CD4-positive, CD25-positive, alpha-beta regulatory T cell (primary cell): ENCODE data around the gene ZNF521. TPM values are rescaled to one million over a fixed set of nuclear protein-coding genes. Genes with fewer than 3 reads are reported as not detected.

Experiments
- ATAC-seq, 2 donors: fragments of 150-1000 bp; cut with Tn5 transposase; one replicate each; pipeline ENCODE4 v1.10.0; 2021; ENCODE audit warnings: low read depth in 2 of 2, moderate number of reproducible peaks in 2 of 2, moderate library complexity in 1 of 2
- DNase-seq, 3 donors: peaks; one replicate each; pipeline versions ENCODE4 v3.0.0 to v3.0.0-alpha.2; 2012 to 2022; ENCODE audit warnings: mixed read lengths in 1 of 3
- H3K27ac ChIP-seq: one replicate; pipeline ENCODE4 v1.7.0; 2013; ENCODE audit warnings: mild to moderate bottlenecking, low read length; ENCODE audit not compliant: insufficient read depth, poor library complexity, severe bottlenecking
- H3K27me3 ChIP-seq: one replicate; pipeline ENCODE4 v1.7.0; 2013; ENCODE audit warnings: low read length; ENCODE audit not compliant: control insufficient read depth, insufficient read depth
- H3K36me3 ChIP-seq: one replicate; pipeline ENCODE4 v1.7.0; 2013; ENCODE audit warnings: mild to moderate bottlenecking, low read length, moderate library complexity; ENCODE audit not compliant: control insufficient read depth, insufficient read depth
- H3K4me1 ChIP-seq: 2 replicates; pipeline ENCODE4 v1.7.0; 2013; ENCODE audit warnings: mild to moderate bottlenecking, low read length; ENCODE audit not compliant: insufficient read depth, control insufficient read depth, poor library complexity, severe bottlenecking
- H3K4me3 ChIP-seq: one replicate; pipeline ENCODE4 v1.7.0; 2013; ENCODE audit warnings: low read depth, mild to moderate bottlenecking, low read length, moderate library complexity
- H3K9me3 ChIP-seq, 2 experiments: 1 replicate in 1 of 2; 2 replicates in 1 of 2; pipeline ENCODE4 v1.7.0; 2013; ENCODE audit warnings: low read length in 2 of 2, mild to moderate bottlenecking in 1 of 2, moderate library complexity in 1 of 2; ENCODE audit not compliant: control insufficient read depth in 2 of 2
- H3K27ac Mint-ChIP-seq, 3 donors: one replicate each; pipeline ENCODE4 v1.8.0; 2020 to 2022; ENCODE audit warnings: mild to moderate bottlenecking in 3 of 3, mixed read lengths in 3 of 3, moderate library complexity in 2 of 3
- H3K27me3 Mint-ChIP-seq: one replicate; pipeline ENCODE4 v1.8.0; 2022; ENCODE audit warnings: mild to moderate bottlenecking, mixed read lengths
- H3K36me3 Mint-ChIP-seq: one replicate; pipeline ENCODE4 v1.8.0; 2020; ENCODE audit warnings: mixed read lengths
- H3K4me1 Mint-ChIP-seq, 4 donors: one replicate each; pipeline ENCODE4 v1.8.0; 2020 to 2022; ENCODE audit warnings: mixed read lengths in 4 of 4, mild to moderate bottlenecking in 1 of 4
- H3K4me3 Mint-ChIP-seq, 4 donors: one replicate each; pipeline ENCODE4 v1.8.0; 2020 to 2022; ENCODE audit warnings: mild to moderate bottlenecking in 4 of 4, mixed read lengths in 4 of 4, moderate library complexity in 3 of 4
- H3K9me3 Mint-ChIP-seq, 7 donors: one replicate each; pipeline ENCODE4 v1.8.0; 2020 to 2022; ENCODE audit warnings: mixed read lengths in 7 of 7, mild to moderate bottlenecking in 3 of 7, moderate library complexity in 2 of 7
- polyA plus RNA-seq, 4 donors: library from polyadenylated mRNA; unstranded; fragments of 300-500 nt; fragmentation: Illumina TruSeq; gene quantifications; one replicate each; pipeline ENCODE4 v1.2.3, GENCODE V29; 2021
- total RNA-seq: library from RNA; stranded (reverse); gene quantifications from one replicate; pipeline ENCODE4 v1.2.3, GENCODE V29; 2022

The ZNF521 gene
- total and polyA plus RNA-seq, 5 donors from 2014 or later, result 1.8 TPM; not detected in 4

- H3K9me3 ChIP-seq, result no peaks in the 10 kb centered on the region
- no peaks in the 10 kb centered on the region for H3K4me1 Mint-ChIP-seq
- H3K27ac ChIP-seq, result no peak overlapping the region
- no peaks in the 10 kb centered on the region for H3K36me3 Mint-ChIP-seq
- no peaks in the 10 kb centered on the region for H3K4me1 ChIP-seq
- peaks cover 0 to 3% (median 0%) of the 10 kb centered on the region in 7 donors for H3K9me3 Mint-ChIP-seq
- DNase-seq, result no peak
- no peak overlapping the region for H3K4me3 Mint-ChIP-seq
- no peaks in the 10 kb centered on the region for H3K27me3 Mint-ChIP-seq
- no peaks in the 10 kb centered on the region for H3K27me3 ChIP-seq
- no peak for ATAC-seq
- no peaks in the 10 kb centered on the region for H3K36me3 ChIP-seq
- no peak overlapping the region for H3K27ac Mint-ChIP-seq
- H3K4me3 ChIP-seq, result no peak overlapping the region
Measured at GRCh38 chr18:25244170-25244569, 107.8 kb downstream of the ZNF521 start.

- Mint-ChIP-seq H3K4me3 (no peak overlapping the region), H3K4me1 (no peaks in the 10 kb centered on the region), H3K9me3 (peaks cover 0 to 3% (median 0%) of the 10 kb centered on the region in 7 donors), H3K36me3 (no peaks in the 10 kb centered on the region), H3K27ac (no peak overlapping the region), H3K27me3 (no peaks in the 10 kb centered on the region)
- H3K9me3 ChIP-seq, result no peaks in the 10 kb centered on the region
- H3K4me3 ChIP-seq, result no peak overlapping the region
- H3K27me3 ChIP-seq, result no peaks in the 10 kb centered on the region
- DNase-seq (no peak), ATAC-seq (no peak)
- no peak overlapping the region for H3K27ac ChIP-seq
- no peaks in the 10 kb centered on the region for H3K36me3 ChIP-seq
- H3K4me1 ChIP-seq, result no peaks in the 10 kb centered on the region
Measured at GRCh38 chr18:25243754-25244153, 108.2 kb downstream of the ZNF521 start.

GRCh38 chr18:25243257-25243656 is 108.7 kb downstream of the ZNF521 start:
- H3K36me3 Mint-ChIP-seq, result no peaks in the 10 kb centered on the region
- Histone ChIP-seq H3K27me3 (no peaks in the 10 kb centered on the region), H3K27ac (no peak overlapping the region), H3K36me3 (no peaks in the 10 kb centered on the region), H3K4me1 (no peaks in the 10 kb centered on the region), H3K9me3 (no peaks in the 10 kb centered on the region), H3K4me3 (no peak overlapping the region)
- H3K4me3 Mint-ChIP-seq, result no peak overlapping the region
- H3K4me1 Mint-ChIP-seq, result no peaks in the 10 kb centered on the region
- DNase-seq (no peak), ATAC-seq (no peak)
- H3K27ac Mint-ChIP-seq, result no peak overlapping the region
- H3K27me3 Mint-ChIP-seq, result no peaks in the 10 kb centered on the region
- H3K9me3 Mint-ChIP-seq, result peaks cover 0 to 3% (median 0%) of the 10 kb centered on the region in 7 donors

- Mint-ChIP-seq H3K27me3 (no peaks in the 10 kb centered on the region), H3K4me3 (no peak overlapping the region), H3K9me3 (peaks cover 0 to 3% (median 0%) of the 10 kb centered on the region in 7 donors), H3K36me3 (no peaks in the 10 kb centered on the region), H3K4me1 (no peaks in the 10 kb centered on the region), H3K27ac (no peak overlapping the region)
- H3K36me3 ChIP-seq, result no peaks in the 10 kb centered on the region
- no peaks in the 10 kb centered on the region for H3K9me3 ChIP-seq
- no peak for ATAC-seq
- no peak overlapping the region for H3K4me3 ChIP-seq
- no peak for DNase-seq
- H3K27me3 ChIP-seq, result no peaks in the 10 kb centered on the region
- no peak overlapping the region for H3K27ac ChIP-seq
- H3K4me1 ChIP-seq, result no peaks in the 10 kb centered on the region
Measured at GRCh38 chr18:25240420-25240770, 111.6 kb downstream of the ZNF521 start.

- H3K36me3 Mint-ChIP-seq, result no peaks in the 10 kb centered on the region
- H3K36me3 ChIP-seq, result no peaks in the 10 kb centered on the region
- H3K9me3 ChIP-seq, result no peaks in the 10 kb centered on the region
- H3K4me1 ChIP-seq, result no peaks in the 10 kb centered on the region
- no peak overlapping the region for H3K4me3 ChIP-seq
- H3K27ac ChIP-seq, result no peak overlapping the region
- DNase-seq, result peak in 1 of 3 donors; percentile 1
- no peaks in the 10 kb centered on the region for H3K4me1 Mint-ChIP-seq
- ATAC-seq, result no peak
- no peaks in the 10 kb centered on the region for H3K27me3 Mint-ChIP-seq
- no peak overlapping the region for H3K27ac Mint-ChIP-seq
- H3K4me3 Mint-ChIP-seq, result no peak overlapping the region
- H3K9me3 Mint-ChIP-seq, result peaks cover 0 to 2% (median 0%) of the 10 kb centered on the region in 7 donors
- no peaks in the 10 kb centered on the region for H3K27me3 ChIP-seq
Measured at GRCh38 chr18:25239581-25240419, 112.2 kb downstream of the ZNF521 start.

- Histone ChIP-seq H3K27ac (no peak overlapping the region), H3K4me1 (no peaks in the 10 kb centered on the region), H3K36me3 (no peaks in the 10 kb centered on the region), H3K4me3 (no peak overlapping the region), H3K27me3 (no peaks in the 10 kb centered on the region), H3K9me3 (no peaks in the 10 kb centered on the region)
- Mint-ChIP-seq H3K4me1 (no peaks in the 10 kb centered on the region), H3K9me3 (peaks cover 0 to 2% (median 0%) of the 10 kb centered on the region in 7 donors), H3K27ac (no peak overlapping the region), H3K4me3 (no peak overlapping the region), H3K27me3 (no peaks in the 10 kb centered on the region), H3K36me3 (no peaks in the 10 kb centered on the region)
- DNase-seq, result no peak
- no peak for ATAC-seq
Measured at GRCh38 chr18:25239151-25239550, 112.8 kb downstream of the ZNF521 start.

- Mint-ChIP-seq H3K9me3 (peaks cover 0 to 2% (median 0%) of the 10 kb centered on the region in 7 donors), H3K27me3 (no peaks in the 10 kb centered on the region), H3K27ac (no peak overlapping the region), H3K4me3 (no peak overlapping the region), H3K4me1 (no peaks in the 10 kb centered on the region), H3K36me3 (no peaks in the 10 kb centered on the region)
- DNase-seq (no peak), ATAC-seq (no peak)
- no peaks in the 10 kb centered on the region for H3K27me3 ChIP-seq
- no peaks in the 10 kb centered on the region for H3K36me3 ChIP-seq
- no peaks in the 10 kb centered on the region for H3K4me1 ChIP-seq
- H3K4me3 ChIP-seq, result no peak overlapping the region
- no peak overlapping the region for H3K27ac ChIP-seq
- no peaks in the 10 kb centered on the region for H3K9me3 ChIP-seq
Measured at GRCh38 chr18:25237571-25238267, 114.2 kb downstream of the ZNF521 start.
